T1000 (cell line): Measurements from ENCODE around the gene BCAS3.
"Not testable (repeated sequence)": the region's sequence is repeated elsewhere in the genome, so short reads cannot be mapped to it uniquely, and the experiment has no call there.

Experiments used
- DNase-seq: peaks from one replicate; lab custom pipeline; 2025; ENCODE audit warnings: mixed read lengths; lab: John Stamatoyannopoulos, UW

The BCAS3 gene

DNA sequence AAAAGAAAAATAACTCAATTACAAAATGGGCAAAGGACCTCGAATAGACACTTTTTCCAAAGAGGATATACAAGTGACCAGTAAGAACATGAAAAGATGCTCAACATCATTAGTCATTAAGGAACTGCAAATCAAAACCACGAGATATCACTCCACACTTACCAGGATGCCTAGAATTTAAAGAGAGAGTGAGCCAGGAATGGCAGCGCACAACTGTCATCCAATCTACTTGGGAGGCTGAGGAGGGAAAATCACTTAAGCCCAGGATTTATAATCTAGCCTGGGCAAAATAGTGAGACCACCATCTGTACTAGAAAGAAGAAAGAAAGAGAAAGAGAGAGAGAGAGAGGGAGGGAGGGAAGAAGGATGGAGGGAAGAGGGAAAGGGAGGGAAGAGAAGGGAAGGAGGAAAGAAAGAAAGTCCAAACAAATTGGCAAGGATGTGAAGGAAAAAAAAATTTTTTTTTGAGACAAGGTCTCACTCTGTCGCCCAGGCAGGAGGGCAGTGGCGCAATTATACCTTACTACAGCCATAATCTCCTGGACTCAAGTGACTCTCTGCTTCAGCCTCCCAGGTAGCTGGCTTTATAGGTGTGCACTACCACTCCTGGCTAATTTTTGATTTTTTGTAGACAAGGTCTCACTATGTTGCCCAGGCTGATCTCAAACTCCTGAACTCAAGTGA lies 744.6 kb downstream of the BCAS3 start:
- DNase-seq: no peak

GRCh38 chr17:61422869-61423268 lies 745.2 kb downstream of the BCAS3 start:
- DNase-seq: no peak

- DNase-seq: no peak
Observed at GRCh38 chr17:61423967-61424649, 746.5 kb downstream of the BCAS3 start.

- no peak for DNase-seq
Observed at GRCh38 chr17:61425682-61426481, 748.2 kb downstream of the BCAS3 start.

GRCh38 chr17:61426482-61427304 lies 749.0 kb downstream of the BCAS3 start:
- DNase-seq: peak; percentile 77

DNA sequence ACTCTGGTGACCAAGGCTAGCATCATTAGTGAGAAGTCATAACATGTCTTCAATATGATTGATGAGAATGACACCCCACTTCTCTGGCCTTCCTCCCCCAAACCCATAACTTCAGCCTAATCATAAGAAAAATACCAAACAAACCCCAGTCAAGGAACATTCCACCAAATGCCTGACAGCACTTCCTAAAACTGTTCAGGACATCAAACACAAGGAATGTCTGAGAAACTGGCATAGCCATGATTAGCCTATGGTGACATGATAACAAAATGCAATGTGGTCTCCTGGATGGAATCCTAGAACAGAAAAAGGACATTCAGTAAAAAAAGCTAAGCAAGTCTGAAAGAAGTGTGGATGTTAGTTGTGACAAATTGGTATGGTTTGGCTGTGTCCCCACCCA lies 749.9 kb downstream of the BCAS3 start:
- DNase-seq: no peak

- no peak for DNase-seq
Observed at GRCh38 chr17:61429274-61429673, 751.6 kb downstream of the BCAS3 start.

DNA sequence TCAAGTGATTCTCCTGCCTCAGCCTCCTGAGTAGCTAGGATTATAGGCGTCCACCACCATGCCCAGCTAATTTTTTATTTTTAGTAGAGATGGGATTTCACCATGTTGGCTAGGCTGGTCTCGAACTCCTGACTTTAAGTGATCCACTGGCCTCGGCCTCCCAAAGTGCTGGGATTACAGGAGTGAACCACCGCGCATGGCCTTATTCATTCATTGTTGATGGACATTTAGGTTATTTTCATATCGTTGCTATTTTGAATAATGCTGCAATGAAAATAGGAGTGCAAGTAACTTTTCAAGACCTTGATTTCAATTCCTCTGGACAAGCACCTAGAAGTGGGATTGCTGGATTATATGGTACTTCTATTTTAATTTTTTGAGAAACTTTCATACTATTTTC lies 752.2 kb downstream of the BCAS3 start:
- not testable (repeated sequence) for DNase-seq

- peak; percentile 60 for DNase-seq
Observed at GRCh38 chr17:61431594-61432311, 754.1 kb downstream of the BCAS3 start.

GRCh38 chr17:61436273-61436672 lies 758.6 kb downstream of the BCAS3 start:
- DNase-seq: no peak

DNA sequence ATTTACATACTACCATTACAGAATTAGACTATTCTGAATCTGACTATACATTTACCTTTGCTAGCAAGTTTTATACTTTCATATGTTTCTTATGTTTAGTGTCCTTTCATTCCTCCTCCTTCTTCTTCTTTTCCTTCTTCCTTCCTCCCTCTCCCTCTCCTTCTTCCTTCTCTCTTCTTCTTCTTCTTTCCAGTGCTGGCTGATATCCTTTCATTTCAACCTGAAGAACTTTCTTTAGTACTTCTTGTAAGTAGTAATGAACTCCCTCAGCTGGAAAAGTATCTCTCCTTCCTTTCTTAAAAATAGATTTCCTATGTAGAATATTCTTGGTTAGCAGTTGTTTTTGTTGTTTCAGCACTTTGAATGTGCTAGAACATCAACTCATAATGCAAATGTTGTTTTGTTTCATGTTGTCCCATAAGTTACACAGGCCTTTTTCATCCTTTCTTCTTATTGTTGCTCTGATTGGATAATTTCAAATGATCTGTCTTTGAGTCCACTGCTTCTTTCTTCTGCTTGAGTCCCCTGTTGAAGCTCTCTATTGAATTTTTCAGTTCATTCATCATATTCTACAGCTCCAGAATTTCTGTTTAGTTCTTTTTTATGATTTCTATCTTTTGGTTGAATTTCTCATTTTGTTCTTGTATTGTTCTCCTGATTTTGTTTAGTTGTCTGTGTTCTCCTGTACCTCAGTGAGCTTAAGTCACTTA lies 759.5 kb downstream of the BCAS3 start:
- DNase-seq: no peak

GRCh38 chr17:61440697-61441096 lies 763.0 kb downstream of the BCAS3 start:
- no peak for DNase-seq

DNA sequence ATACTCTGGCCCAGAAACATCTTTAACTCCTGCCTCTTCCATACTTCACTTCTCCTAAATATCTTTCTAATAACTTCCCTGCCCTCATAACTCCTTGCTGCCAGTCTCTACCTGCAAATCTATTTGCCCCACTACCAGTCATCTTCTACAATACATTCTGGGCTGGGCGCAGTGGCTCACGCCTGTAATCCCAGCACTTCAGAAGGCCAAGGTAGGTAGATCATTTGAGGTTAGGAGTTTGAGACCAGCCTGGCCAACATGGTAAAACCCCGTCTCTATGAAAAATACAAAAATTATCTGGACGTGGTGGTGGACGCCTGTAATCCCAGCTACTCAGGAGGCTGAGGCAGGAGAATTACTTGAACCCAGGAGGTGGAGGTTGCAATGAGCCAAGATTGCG lies 763.9 kb downstream of the BCAS3 start:
- not testable (repeated sequence) for DNase-seq

- DNase-seq: no peak
Observed at GRCh38 chr17:61442136-61442775, 764.6 kb downstream of the BCAS3 start.
